Ishikawa (cell line): ENCODE measurements around the gene PCDHGA12.

ENCODE experiments used
- CEBPB ChIP-seq: IDR thresholded peaks from 2 replicates; pipeline ENCODE4 v1.6.1; 2012
- CREB1 ChIP-seq: IDR thresholded peaks from 2 replicates; pipeline ENCODE4 v1.6.1; 2012; ENCODE audit warnings: low read depth
- EGR1 ChIP-seq: IDR thresholded peaks from 2 replicates; pipeline ENCODE4 v1.6.1; 2012
- EP300 ChIP-seq: IDR thresholded peaks from 2 replicates; pipeline ENCODE4 v1.6.1; 2012; ENCODE audit warnings: borderline replicate concordance
- FOXM1 ChIP-seq: IDR thresholded peaks from 2 replicates; pipeline ENCODE4 v1.6.1; 2012; ENCODE audit warnings: low read depth, borderline replicate concordance
- MAX ChIP-seq: IDR thresholded peaks from 2 replicates; pipeline ENCODE4 v1.6.1; 2012
- NFIC ChIP-seq: IDR thresholded peaks from 2 replicates; pipeline ENCODE4 v1.6.1; 2012
- RAD21 ChIP-seq: IDR thresholded peaks from 2 replicates; pipeline ENCODE4 v1.6.1; 2012; ENCODE audit warnings: low read depth
- REST ChIP-seq: IDR thresholded peaks from 2 replicates; pipeline ENCODE4 v1.6.1; 2012; ENCODE audit warnings: low read depth, mild to moderate bottlenecking
- TAF1 ChIP-seq: IDR thresholded peaks from 2 replicates; pipeline ENCODE4 v1.6.1; 2012; ENCODE audit warnings: low read depth, mild to moderate bottlenecking
- TCF12 ChIP-seq: IDR thresholded peaks from 2 replicates; pipeline ENCODE4 v1.6.1; 2012; ENCODE audit warnings: low read depth
- USF1 ChIP-seq: IDR thresholded peaks from 2 replicates; pipeline ENCODE4 v1.6.1; 2012
- YY1 ChIP-seq: IDR thresholded peaks from 2 replicates; pipeline ENCODE4 v1.6.1; 2012; ENCODE audit warnings: low read depth

GRCh38 chr5:141427783-141428426 lies 2.4 kb upstream of the PCDHGA12 start:
- TF ChIP-seq REST (no peak), YY1 (no peak), CREB1 (no peak), MAX (no peak), TCF12 (no peak), CEBPB (no peak), NFIC (no peak), RAD21 (no peak), TAF1 (no peak), EP300 (no peak), USF1 (no peak), FOXM1 (no peak), EGR1 (no peak)
